IMR-90 (cell line): Measurements from ENCODE around the gene SLC41A1.

Experiments
- BHLHE40 ChIP-seq: fragments of 150-350 bp; IDR thresholded peaks from 2 replicates; pipeline ENCODE4 v1.6.1; 2016; ENCODE audit warnings: mild to moderate bottlenecking, low read depth, low read length
- CEBPB ChIP-seq: IDR thresholded peaks from 2 replicates; pipeline ENCODE4 v1.6.1; 2012; ENCODE audit warnings: low read depth, low read length, improper control_type of control experiment
- MAZ ChIP-seq: IDR thresholded peaks from 2 replicates; pipeline ENCODE4 v1.6.1; 2012; ENCODE audit warnings: low read depth, mild to moderate bottlenecking, low read length, improper control_type of control experiment, moderate library complexity, borderline replicate concordance
- MXI1 ChIP-seq: IDR thresholded peaks from 2 replicates; pipeline ENCODE4 v1.6.1; 2012; ENCODE audit warnings: low read depth, mild to moderate bottlenecking, low read length, moderate library complexity, borderline replicate concordance
- POLR2A ChIP-seq: IDR thresholded peaks from 2 replicates; pipeline ENCODE4 v1.6.1; 2012; ENCODE audit warnings: mild to moderate bottlenecking, low read depth, low read length
- RAD21 ChIP-seq: IDR thresholded peaks from 2 replicates; pipeline ENCODE4 v1.6.1; 2012; ENCODE audit warnings: low read length, improper control_type of control experiment
- RCOR1 ChIP-seq: IDR thresholded peaks from 2 replicates; pipeline ENCODE4 v1.6.1; 2012; ENCODE audit warnings: mild to moderate bottlenecking, low read length, improper control_type of control experiment; ENCODE audit not compliant: insufficient replicate concordance
- RFX5 ChIP-seq: IDR thresholded peaks from 2 replicates; pipeline ENCODE4 v1.8.0; 2012; ENCODE audit warnings: low read depth, mild to moderate bottlenecking, low read length, moderate library complexity
- SMC3 ChIP-seq: fragments of 150-350 bp; IDR thresholded peaks from 2 replicates; pipeline ENCODE4 v1.6.1; 2016; ENCODE audit warnings: low read depth, mild to moderate bottlenecking, antibody characterized with exemption, low read length, moderate library complexity
- TF ChIP-seq, protein P1 (sequence below): conservative IDR thresholded peaks from 2 replicates; pipeline ENCODE4 v1.5.1; 2012; ENCODE audit warnings: mild to moderate bottlenecking, low read depth, low read length, improper control_type of control experiment
- TF ChIP-seq, protein P2 (sequence below): fragments of 150-350 bp; IDR thresholded peaks from 2 replicates; pipeline ENCODE4 v1.6.1; 2016; ENCODE audit warnings: low read depth, mild to moderate bottlenecking, low read length, moderate library complexity, borderline replicate concordance

DNA sequence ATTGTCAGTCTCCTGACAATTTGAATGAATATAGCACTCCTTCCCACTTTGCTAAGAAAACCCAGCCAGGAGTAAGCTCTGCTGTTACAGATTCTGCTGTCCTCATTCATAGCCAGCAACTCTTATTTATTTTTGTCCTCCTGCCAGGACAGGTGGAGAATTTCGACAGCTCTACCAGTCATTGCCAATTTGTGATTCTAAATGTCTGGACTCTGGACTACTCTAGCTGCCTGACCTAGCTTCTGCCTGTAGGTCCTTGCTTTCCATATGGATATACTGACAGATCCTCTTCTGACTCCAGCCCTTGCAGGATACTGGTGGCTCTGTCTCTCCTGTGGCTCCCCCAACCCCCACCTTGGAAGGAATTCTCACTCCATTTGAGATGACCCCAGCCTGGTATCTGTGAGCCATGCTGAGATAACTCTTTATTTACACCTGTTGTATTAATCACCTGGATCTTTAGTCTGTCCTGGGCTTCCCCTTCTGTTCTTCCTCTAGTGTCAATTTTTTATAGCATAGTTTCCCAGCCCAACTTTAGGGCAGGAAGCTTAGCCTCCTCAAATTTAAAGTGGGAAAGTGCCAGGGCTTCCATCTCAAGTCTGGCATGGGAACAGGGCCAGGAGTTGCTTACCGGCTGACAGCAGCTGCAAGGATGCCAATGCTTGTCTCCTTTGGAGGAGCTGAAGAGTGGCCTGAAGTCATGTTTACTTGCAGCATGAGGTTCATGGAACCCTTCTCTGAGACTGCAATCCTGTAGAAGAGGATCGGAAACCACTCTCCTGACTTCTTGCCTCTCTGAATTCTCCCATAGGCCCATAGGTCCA is 30.2 kb upstream of the SLC41A1 start:
- no peak for TF ChIP-seq BHLHE40
- TF ChIP-seq, protein P1, sequence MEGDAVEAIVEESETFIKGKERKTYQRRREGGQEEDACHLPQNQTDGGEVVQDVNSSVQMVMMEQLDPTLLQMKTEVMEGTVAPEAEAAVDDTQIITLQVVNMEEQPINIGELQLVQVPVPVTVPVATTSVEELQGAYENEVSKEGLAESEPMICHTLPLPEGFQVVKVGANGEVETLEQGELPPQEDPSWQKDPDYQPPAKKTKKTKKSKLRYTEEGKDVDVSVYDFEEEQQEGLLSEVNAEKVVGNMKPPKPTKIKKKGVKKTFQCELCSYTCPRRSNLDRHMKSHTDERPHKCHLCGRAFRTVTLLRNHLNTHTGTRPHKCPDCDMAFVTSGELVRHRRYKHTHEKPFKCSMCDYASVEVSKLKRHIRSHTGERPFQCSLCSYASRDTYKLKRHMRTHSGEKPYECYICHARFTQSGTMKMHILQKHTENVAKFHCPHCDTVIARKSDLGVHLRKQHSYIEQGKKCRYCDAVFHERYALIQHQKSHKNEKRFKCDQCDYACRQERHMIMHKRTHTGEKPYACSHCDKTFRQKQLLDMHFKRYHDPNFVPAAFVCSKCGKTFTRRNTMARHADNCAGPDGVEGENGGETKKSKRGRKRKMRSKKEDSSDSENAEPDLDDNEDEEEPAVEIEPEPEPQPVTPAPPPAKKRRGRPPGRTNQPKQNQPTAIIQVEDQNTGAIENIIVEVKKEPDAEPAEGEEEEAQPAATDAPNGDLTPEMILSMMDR, result no peak
- TF ChIP-seq MXI1, result no peak
- no peak for TF ChIP-seq POLR2A
- no peak for TF ChIP-seq RFX5
- TF ChIP-seq, protein P2, sequence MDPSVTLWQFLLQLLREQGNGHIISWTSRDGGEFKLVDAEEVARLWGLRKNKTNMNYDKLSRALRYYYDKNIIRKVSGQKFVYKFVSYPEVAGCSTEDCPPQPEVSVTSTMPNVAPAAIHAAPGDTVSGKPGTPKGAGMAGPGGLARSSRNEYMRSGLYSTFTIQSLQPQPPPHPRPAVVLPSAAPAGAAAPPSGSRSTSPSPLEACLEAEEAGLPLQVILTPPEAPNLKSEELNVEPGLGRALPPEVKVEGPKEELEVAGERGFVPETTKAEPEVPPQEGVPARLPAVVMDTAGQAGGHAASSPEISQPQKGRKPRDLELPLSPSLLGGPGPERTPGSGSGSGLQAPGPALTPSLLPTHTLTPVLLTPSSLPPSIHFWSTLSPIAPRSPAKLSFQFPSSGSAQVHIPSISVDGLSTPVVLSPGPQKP, result no peak
- no peak for TF ChIP-seq CEBPB
- TF ChIP-seq SMC3, result no peak
- TF ChIP-seq RCOR1, result no peak
- TF ChIP-seq RAD21, result no peak
- TF ChIP-seq MAZ, result no peak
